ENCODE results near the gene RBM25.

- TF ChIP-seq POLR2A (IDR thresholded peaks at IDR 0.05) (no peak), CTCF (IDR thresholded peaks at IDR 0.05) (no peak)
These were observed 87.8 kb downstream of the RBM25 start for GRCh38 chr14:73146111-73146510.
